ENCODE measurements around the gene ENTPD6.

DNA sequence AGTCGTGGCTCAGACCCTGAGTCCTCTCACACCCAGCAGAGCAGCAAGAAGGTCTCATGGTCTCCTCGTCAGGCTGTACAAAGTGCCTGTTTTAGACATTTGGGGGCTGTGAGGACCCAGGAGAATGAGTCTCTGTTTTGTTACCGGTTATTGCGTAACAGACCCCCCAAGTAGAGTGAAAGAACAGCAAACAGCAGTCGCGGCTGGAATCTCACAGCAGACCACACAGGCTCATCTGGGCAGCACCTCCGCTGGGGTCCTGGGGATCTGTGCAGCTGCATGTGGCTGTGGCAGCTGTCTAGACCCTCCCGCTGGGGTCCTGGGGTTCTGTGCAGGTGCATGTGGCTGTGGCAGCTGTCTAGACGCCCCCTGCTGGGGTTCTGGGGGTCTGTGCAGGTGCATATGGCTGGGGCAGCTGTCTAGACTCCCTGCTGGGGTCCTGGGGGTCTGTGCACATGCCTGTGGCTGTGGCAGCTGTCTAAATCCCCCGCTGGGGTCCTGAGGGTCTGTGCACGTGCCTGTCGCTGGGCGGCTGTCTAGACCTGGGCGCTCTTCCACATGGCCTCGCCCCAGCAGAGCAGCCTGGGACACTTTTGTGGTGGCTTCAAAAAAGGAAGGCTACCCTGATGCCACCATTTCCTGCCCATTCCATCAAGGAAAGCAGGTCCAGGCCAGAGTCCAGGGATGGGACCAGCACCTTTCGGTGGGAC is 24.7 kb downstream of the ENTPD6 start:
- TF ChIP-seq, protein P1, sequence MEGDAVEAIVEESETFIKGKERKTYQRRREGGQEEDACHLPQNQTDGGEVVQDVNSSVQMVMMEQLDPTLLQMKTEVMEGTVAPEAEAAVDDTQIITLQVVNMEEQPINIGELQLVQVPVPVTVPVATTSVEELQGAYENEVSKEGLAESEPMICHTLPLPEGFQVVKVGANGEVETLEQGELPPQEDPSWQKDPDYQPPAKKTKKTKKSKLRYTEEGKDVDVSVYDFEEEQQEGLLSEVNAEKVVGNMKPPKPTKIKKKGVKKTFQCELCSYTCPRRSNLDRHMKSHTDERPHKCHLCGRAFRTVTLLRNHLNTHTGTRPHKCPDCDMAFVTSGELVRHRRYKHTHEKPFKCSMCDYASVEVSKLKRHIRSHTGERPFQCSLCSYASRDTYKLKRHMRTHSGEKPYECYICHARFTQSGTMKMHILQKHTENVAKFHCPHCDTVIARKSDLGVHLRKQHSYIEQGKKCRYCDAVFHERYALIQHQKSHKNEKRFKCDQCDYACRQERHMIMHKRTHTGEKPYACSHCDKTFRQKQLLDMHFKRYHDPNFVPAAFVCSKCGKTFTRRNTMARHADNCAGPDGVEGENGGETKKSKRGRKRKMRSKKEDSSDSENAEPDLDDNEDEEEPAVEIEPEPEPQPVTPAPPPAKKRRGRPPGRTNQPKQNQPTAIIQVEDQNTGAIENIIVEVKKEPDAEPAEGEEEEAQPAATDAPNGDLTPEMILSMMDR (IDR thresholded peaks at IDR 0.05): no peak
- TF ChIP-seq POLR2AphosphoS5 (IDR thresholded peaks at IDR 0.05): no peak
- no peak for TF ChIP-seq POLR2A (IDR thresholded peaks at IDR 0.05)

All from prostate gland (tissue), 2 donors.